Kidney (tissue), 14 donors: ENCODE measurements around the gene SLC29A1. TPM values are rescaled to one million over a fixed set of nuclear protein-coding genes. Genes with fewer than 3 reads are reported as not detected.
A peak's percentile ranks its signal among the peaks of the same experiment; 100 is the strongest.

ENCODE experiments used
- DNase-seq, 5 donors: peaks; one replicate each; pipeline ENCODE4 v3.0.0-alpha.2; 2013 to 2020
- FAIRE-seq: peaks from 2 replicates; lab custom pipeline; 2012; peaks lifted over from hg19 to GRCh38; lab: Jason Lieb, UNC
- H3K27ac ChIP-seq, 2 donors: one replicate each; pipeline ENCODE4 v1.7.0; 2013; ENCODE audit warnings: low read depth in 2 of 2, low read length in 2 of 2, inconsistent platforms in 1 of 2
- H3K27me3 ChIP-seq: one replicate; pipeline ENCODE4 v1.7.1; 2013; ENCODE audit warnings: low read length, inconsistent platforms; ENCODE audit not compliant: control insufficient read depth, insufficient read depth
- H3K36me3 ChIP-seq, 3 donors: one replicate each; pipeline versions ENCODE4 v1.7.0 to v1.7.1; 2013; ENCODE audit warnings: low read length in 3 of 3, control low read depth in 1 of 3, inconsistent platforms in 1 of 3; ENCODE audit not compliant: insufficient read depth in 3 of 3, control insufficient read depth in 2 of 3
- H3K4me1 ChIP-seq, 3 donors: one replicate each; pipeline versions ENCODE4 v1.7.0 to v1.7.1; 2013; ENCODE audit warnings: low read length in 3 of 3, inconsistent platforms in 1 of 3, low read depth in 1 of 3; ENCODE audit not compliant: control insufficient read depth in 2 of 3, insufficient read depth in 2 of 3
- H3K4me3 ChIP-seq, 3 donors: one replicate each; pipeline versions ENCODE4 v1.7.0 to v1.8.1; 2013; ENCODE audit warnings: low read length in 3 of 3, control low read depth in 1 of 3, inconsistent platforms in 1 of 3
- H3K9ac ChIP-seq, 3 donors: one replicate each; pipeline versions ENCODE4 v1.7.0 to v1.7.1; 2013; ENCODE audit warnings: low read length in 3 of 3, control low read depth in 1 of 3, inconsistent platforms in 1 of 3
- H3K9me3 ChIP-seq, 3 donors: one replicate each; pipeline versions ENCODE4 v1.7.0 to v1.7.1; 2013; ENCODE audit warnings: low read length in 3 of 3, control low read depth in 1 of 3, inconsistent platforms in 1 of 3; ENCODE audit not compliant: control insufficient read depth in 2 of 3, insufficient read depth in 1 of 3
- CTCF ChIP-seq: IDR thresholded peaks from 3 replicates; pipeline ENCODE4 v1.5.1; 2012; ENCODE audit warnings: mild to moderate bottlenecking, moderate library complexity, borderline replicate concordance; ENCODE audit not compliant: insufficient read depth; ENCODE audit errors: extremely low read depth
- intact Hi-C: fragments of 100-400 bp; cut with DNase I; formaldehyde crosslinking; loops from one replicate; pipeline ENCODE4 v1.11.1; 2022
- polyA plus RNA-seq: library from polyadenylated mRNA; stranded (reverse); fragments of 350-450 nt; fragmentation: Illumina TruSeq; extraction: RNeasy Lipid Tissue Mini Kit (QIAGEN cat#74804); gene quantifications from one replicate; pipeline ENCODE4 v1.2.3, GENCODE V29; 2014; ENCODE audit warnings: low read depth, low replicate concordance; ENCODE audit not compliant: insufficient read depth
- total RNA-seq: library from RNA; stranded (reverse); fragmentation: NEBNext Ultra II Directional; extraction: Animal tissue kit (Norgen Biotek cat#: 25700); gene quantifications from one replicate; pipeline ENCODE4 v1.2.1, GENCODE V29; 2021
- donor health status: control.
- donor health status: control.
- donor health status: control.
- donor health status: control.
- donor health status: control.
- donor health status: DM: yes; HTN: yes; CAD: no.
- donor health status: Normal renal cell carcinoma (clear cell type).

Gene SLC29A1
- total and polyA plus RNA-seq, 2 donors from 2014 or later = 50.1 to 74.6 TPM

DNA sequence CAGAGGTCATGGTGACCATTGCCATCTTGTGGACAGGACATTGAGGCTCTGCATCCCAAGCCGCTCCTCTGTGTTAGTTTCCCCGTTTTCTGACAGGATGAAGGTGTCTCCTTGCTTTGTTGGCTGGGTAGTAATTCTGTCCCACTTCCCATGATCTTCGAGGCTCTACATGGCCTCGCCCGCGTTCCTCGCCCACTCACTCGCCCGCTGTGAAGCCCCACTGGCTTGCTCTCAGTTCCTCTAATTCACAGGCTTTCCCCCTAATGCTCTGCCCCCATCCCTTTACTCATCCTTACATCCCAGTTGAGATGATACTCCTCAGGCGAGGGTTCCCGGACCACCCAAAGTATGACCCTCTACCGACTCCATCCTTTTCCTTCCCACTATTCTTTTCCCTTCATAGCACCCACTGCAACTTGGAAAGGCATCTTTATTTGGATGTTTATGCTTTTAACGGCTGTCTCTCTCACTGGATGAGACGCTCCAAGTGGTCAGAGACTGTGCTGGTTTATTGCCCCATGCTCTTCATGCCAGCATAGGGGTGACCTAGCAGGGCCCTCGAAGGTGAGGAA lies 34.4 kb downstream of the SLC29A1 start:
- FAIRE-seq = no peak
- intact Hi-C loops = no loop called here
- H3K9me3 ChIP-seq = no peaks in the 10 kb centered on the region
- peak overlapping the region; percentile 25 to 71 (median 65) for H3K4me3 ChIP-seq
- no peak for DNase-seq
- H3K27ac ChIP-seq = peak overlapping the region; percentile 25 to 79
- peaks cover 0 to 22% (median 16%) of the 10 kb centered on the region in 3 donors for H3K36me3 ChIP-seq
- H3K27me3 ChIP-seq = no peaks in the 10 kb centered on the region
- H3K4me1 ChIP-seq = peaks cover 0 to 19% (median 3%) of the 10 kb centered on the region in 3 donors
- TF ChIP-seq CTCF = no peak
- peak overlapping the region in 2 of 3 donors; percentile 69 to 83 for H3K9ac ChIP-seq

- no peak overlapping the region for H3K9ac ChIP-seq
- H3K4me3 ChIP-seq = no peak overlapping the region
- H3K9me3 ChIP-seq = no peaks in the 10 kb centered on the region
- no peak for FAIRE-seq
- no peak for TF ChIP-seq CTCF
- intact Hi-C loops = no loop called here
- no peaks in the 10 kb centered on the region for H3K27me3 ChIP-seq
- peaks cover 0 to 17% (median 10%) of the 10 kb centered on the region in 3 donors for H3K36me3 ChIP-seq
- H3K4me1 ChIP-seq = peaks cover 0 to 24% (median 8%) of the 10 kb centered on the region in 3 donors
- H3K27ac ChIP-seq = no peak overlapping the region
- no peak for DNase-seq
Measured at GRCh38 chr6:44258325-44258863, 35.0 kb downstream of the SLC29A1 start.

DNA sequence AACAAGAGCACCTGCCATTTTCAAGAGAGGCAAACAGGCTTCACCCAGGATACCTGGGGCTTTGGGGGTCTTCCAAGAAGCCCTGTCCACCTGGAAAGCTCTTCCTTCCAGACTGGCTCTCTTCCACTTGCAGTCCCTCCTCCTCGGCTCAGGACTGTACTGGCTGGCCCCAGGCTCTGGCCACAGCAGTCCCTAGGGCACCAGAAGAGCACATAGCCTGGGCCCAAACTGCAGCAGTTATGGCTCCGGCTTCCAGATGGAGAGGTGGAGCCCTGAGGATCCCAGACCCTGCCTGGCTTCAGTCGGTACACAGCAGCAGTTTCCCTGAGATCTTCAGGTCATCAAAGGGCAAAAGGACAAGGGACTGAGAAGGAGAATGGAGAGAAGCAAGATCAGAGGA lies 35.5 kb downstream of the SLC29A1 start:
- no peak for DNase-seq
- no peak for TF ChIP-seq CTCF
- no peaks in the 10 kb centered on the region for H3K9me3 ChIP-seq
- no peak overlapping the region for H3K4me3 ChIP-seq
- no peaks in the 10 kb centered on the region for H3K27me3 ChIP-seq
- H3K36me3 ChIP-seq = peaks cover 0 to 13% (median 10%) of the 10 kb centered on the region in 3 donors
- no peak for FAIRE-seq
- H3K27ac ChIP-seq = no peak overlapping the region
- no peak overlapping the region for H3K9ac ChIP-seq
- H3K4me1 ChIP-seq = peaks cover 0 to 29% (median 13%) of the 10 kb centered on the region in 3 donors
- intact Hi-C loops = no loop called here
